K562 (cell line): Measurements from ENCODE around the gene DAGLB.

Source experiments
- CTCF ChIP-seq, 3 experiments: IDR thresholded peaks in 2 of 3; conservative IDR thresholded peaks in 1 of 3; 2 replicates each; pipeline ENCODE4 v1.5.1; 2011 to 2012; ENCODE audit warnings: low read length in 3 of 3, mild to moderate bottlenecking in 3 of 3, control low read depth in 2 of 3, improper control_type of control experiment in 1 of 3, inconsistent platforms in 1 of 3, low read depth in 1 of 3, mixed read lengths in 1 of 3, moderate library complexity in 1 of 3; ENCODE audit not compliant: insufficient read depth in 2 of 3
- PREB ChIP-seq: sonication (generic); formaldehyde crosslinking; IDR thresholded peaks from 2 replicates; pipeline ENCODE4 v1.8.1; 2023; ENCODE audit warnings: mild to moderate bottlenecking, missing genetic modification reagents
- REST ChIP-seq, 2 experiments: fragments of 450-650 bp; formaldehyde crosslinking in 1 of 2; IDR thresholded peaks; 2 replicates each; pipeline versions ENCODE4 v1.4.0 to v1.6.1; 2014 to 2020; ENCODE audit warnings: mild to moderate bottlenecking in 2 of 2, borderline replicate concordance in 1 of 2, low read depth in 1 of 2
- SRF ChIP-seq, 2 experiments: fragments of 250-450, 450-650 bp in 1 of 2; sonication (Bioruptor Pico) in 1 of 2; sonication (generic) in 1 of 2; formaldehyde crosslinking; IDR thresholded peaks; 2 replicates each; pipeline versions ENCODE4 v1.5.0 to v1.5.1; 2020 to 2022; ENCODE audit warnings: mild to moderate bottlenecking in 1 of 2, missing genetic modification reagents in 1 of 2
- TAF1 ChIP-seq: IDR thresholded peaks from 2 replicates; pipeline ENCODE4 v1.6.1; 2011; ENCODE audit warnings: mild to moderate bottlenecking, low read length, moderate library complexity; ENCODE audit not compliant: insufficient read depth, control insufficient read depth, severe bottlenecking; ENCODE audit errors: extremely low read depth

- no peak for TF ChIP-seq PREB (CRISPR knock-in tag)
- no peak for TF ChIP-seq TAF1
- TF ChIP-seq CTCF (IDR thresholded peaks at IDR 0.05 in 2 of 3, conservative IDR thresholded peaks at IDR 0.05 in 1 of 3; ENCODE audit: insufficient read depth in 2 of 3, low read depth in 1 of 3, low read length in 3 of 3): no peak
- no peak for TF ChIP-seq REST (IDR thresholded peaks at IDR 0.05; ENCODE audit: borderline replicate concordance)
- TF ChIP-seq REST (CRISPR knock-in tag; IDR thresholded peaks at IDR 0.05; ENCODE audit: low read depth): no peak
- TF ChIP-seq SRF (CRISPR knock-in tag; IDR thresholded peaks at IDR 0.05): no peak
These were observed 48.8 kb downstream of the DAGLB start for GRCh38 chr7:6398943-6399342.
